ENCODE data around the gene INO80B. TPM values are rescaled to one million over a fixed set of nuclear protein-coding genes. Genes with fewer than 3 reads are reported as not detected.
A peak's percentile ranks its signal among the peaks of the same experiment; 100 is the strongest.

The INO80B gene
- 23.0 and 40.9 TPM in 2 replicates for total RNA-seq
- 15.4 and 23.8 TPM in 2 replicates for polyA plus RNA-seq

- peak; percentile 96 to 99 for DNase-seq (ENCODE audit: low read depth in 1 of 2, low spot score in 1 of 2)
- TF ChIP-seq CTCF (IDR thresholded peaks at IDR 0.05; ENCODE audit: low read depth, low read length), result no peak
- Histone ChIP-seq H3K9me3 (ENCODE audit: low read depth) (no peaks in the 10 kb centered on the region), H3K4me1 (ENCODE audit: low read depth) (peaks cover 5% of the 10 kb centered on the region), H3K27me3 (no peaks in the 10 kb centered on the region), H3K4me3 (peak within 1 kb of the TSS; percentile 49), H3K27ac (no peak within 1 kb of the TSS), H3K36me3 (no peaks in the 10 kb centered on the region)
Observed at GRCh38 chr2:74454654-74455511, at the start of gene INO80B. INO80B (plus strand) TSS chr2:74455087; CDS start chr2:74455117, 30 bp downstream.

- Histone ChIP-seq H3K4me3 (no peak overlapping the region), H3K36me3 (no peaks in the 10 kb centered on the region), H3K27me3 (no peaks in the 10 kb centered on the region), H3K4me1 (ENCODE audit: low read depth) (no peaks in the 10 kb centered on the region), H3K27ac (no peak overlapping the region), H3K9me3 (ENCODE audit: low read depth) (no peaks in the 10 kb centered on the region)
- no peak for DNase-seq (ENCODE audit: low read depth in 1 of 2, low spot score in 1 of 2)
- no peak for TF ChIP-seq CTCF (IDR thresholded peaks at IDR 0.05; ENCODE audit: low read depth, low read length)
Observed at GRCh38 chr2:74406035-74406434, 48.9 kb upstream of the INO80B start.

- H3K27ac ChIP-seq, result no peak overlapping the region
- H3K36me3 ChIP-seq, result no peaks in the 10 kb centered on the region
- H3K4me3 ChIP-seq, result no peak overlapping the region
- H3K27me3 ChIP-seq, result no peaks in the 10 kb centered on the region
- TF ChIP-seq CTCF (IDR thresholded peaks at IDR 0.05; ENCODE audit: low read depth, low read length), result no peak
- no peaks in the 10 kb centered on the region for H3K4me1 ChIP-seq (ENCODE audit: low read depth)
- no peaks in the 10 kb centered on the region for H3K9me3 ChIP-seq (ENCODE audit: low read depth)
- DNase-seq (ENCODE audit: low read depth in 1 of 2, low spot score in 1 of 2), result no peak
Observed at GRCh38 chr2:74407682-74408081, 47.2 kb upstream of the INO80B start.

GRCh38 chr2:74413001-74413698 lies 41.7 kb upstream of the INO80B start:
- DNase-seq (ENCODE audit: low read depth in 1 of 2, low spot score in 1 of 2), result no peak
- Histone ChIP-seq H3K27me3 (no peaks in the 10 kb centered on the region), H3K4me1 (ENCODE audit: low read depth) (no peaks in the 10 kb centered on the region), H3K36me3 (no peaks in the 10 kb centered on the region), H3K9me3 (ENCODE audit: low read depth) (no peaks in the 10 kb centered on the region), H3K27ac (no peak overlapping the region), H3K4me3 (no peak overlapping the region)
- no peak for TF ChIP-seq CTCF (IDR thresholded peaks at IDR 0.05; ENCODE audit: low read depth, low read length)

GRCh38 chr2:74414441-74414840 lies 40.4 kb upstream of the INO80B start:
- DNase-seq (ENCODE audit: low read depth in 1 of 2, low spot score in 1 of 2), result no peak
- H3K36me3 ChIP-seq, result no peaks in the 10 kb centered on the region
- no peaks in the 10 kb centered on the region for H3K27me3 ChIP-seq
- no peak overlapping the region for H3K4me3 ChIP-seq
- H3K27ac ChIP-seq, result no peak overlapping the region
- no peaks in the 10 kb centered on the region for H3K4me1 ChIP-seq (ENCODE audit: low read depth)
- no peak for TF ChIP-seq CTCF (IDR thresholded peaks at IDR 0.05; ENCODE audit: low read depth, low read length)
- H3K9me3 ChIP-seq (ENCODE audit: low read depth), result no peaks in the 10 kb centered on the region
